BLaER1 treated with 17β-estradiol and CSF1 and Interleukin-3, amounts not matched to agents 10 nM and 100 nM (cell line): Measurements from ENCODE around the gene ULK2.

Experiments used
- H3K27ac ChIP-seq, 11 experiments: shearing (Covaris generic); formaldehyde crosslinking; 2 replicates each; pipeline ENCODE4 v1.8.1; 2022
- H3K27me3 ChIP-seq, 11 experiments: shearing (Covaris generic); formaldehyde crosslinking; 2 replicates each; pipeline ENCODE4 v1.8.1; 2022
- H3K36me3 ChIP-seq, 11 experiments: shearing (Covaris generic); formaldehyde crosslinking; 2 replicates each; pipeline ENCODE4 v1.8.1; 2022
- H3K4me1 ChIP-seq, 10 experiments: shearing (Covaris generic); formaldehyde crosslinking; 2 replicates each; pipeline ENCODE4 v1.8.1; 2022
- H3K4me2 ChIP-seq, 11 experiments: shearing (Covaris generic); formaldehyde crosslinking; 2 replicates each; pipeline ENCODE4 v1.8.1; 2022
- H3K4me3 ChIP-seq, 10 experiments: shearing (Covaris generic); formaldehyde crosslinking; 2 replicates each; pipeline ENCODE4 v1.8.1; 2022
- H3K9ac ChIP-seq, 11 experiments: shearing (Covaris generic); formaldehyde crosslinking; 2 replicates each; pipeline ENCODE4 v1.8.1; 2022
- H3K9me3 ChIP-seq, 11 experiments: shearing (Covaris generic); formaldehyde crosslinking; replicated peaks in 1 of 11; 2 replicates each; pipeline ENCODE4 v1.8.1; 2022
- H4K20me1 ChIP-seq, 11 experiments: shearing (Covaris generic); formaldehyde crosslinking; 2 replicates each; pipeline ENCODE4 v1.8.1; 2022
- Cebpa-rat ChIP-seq, 11 experiments: shearing (Covaris generic); IDR thresholded peaks; 2 replicates each; pipeline ENCODE4 v1.8.1; 2022

Gene ULK2

GRCh38 chr17:19742495-19742894 lies 125.2 kb downstream of the ULK2 start:
- Histone ChIP-seq H3K4me1 (peaks cover 0 to 8% (median 3%) of the 10 kb centered on the region in 10 experiments; a peak in 6 of 20 replicates), H3K36me3 (no peaks in the 10 kb centered on the region), H3K9ac (no peak overlapping the region), H4K20me1 (peaks cover 0 to 12% (median 0%) of the 10 kb centered on the region in 11 experiments; a peak in 2 of 22 replicates), H3K27ac (no peak overlapping the region), H3K27me3 (no peaks in the 10 kb centered on the region; a peak in 1 of 22 replicates), H3K9me3 (no peaks in the 10 kb centered on the region), H3K4me3 (no peak overlapping the region), H3K4me2 (no peak overlapping the region)
- no peak for TF ChIP-seq Cebpa-rat (IDR thresholded peaks at IDR 0.05)

DNA sequence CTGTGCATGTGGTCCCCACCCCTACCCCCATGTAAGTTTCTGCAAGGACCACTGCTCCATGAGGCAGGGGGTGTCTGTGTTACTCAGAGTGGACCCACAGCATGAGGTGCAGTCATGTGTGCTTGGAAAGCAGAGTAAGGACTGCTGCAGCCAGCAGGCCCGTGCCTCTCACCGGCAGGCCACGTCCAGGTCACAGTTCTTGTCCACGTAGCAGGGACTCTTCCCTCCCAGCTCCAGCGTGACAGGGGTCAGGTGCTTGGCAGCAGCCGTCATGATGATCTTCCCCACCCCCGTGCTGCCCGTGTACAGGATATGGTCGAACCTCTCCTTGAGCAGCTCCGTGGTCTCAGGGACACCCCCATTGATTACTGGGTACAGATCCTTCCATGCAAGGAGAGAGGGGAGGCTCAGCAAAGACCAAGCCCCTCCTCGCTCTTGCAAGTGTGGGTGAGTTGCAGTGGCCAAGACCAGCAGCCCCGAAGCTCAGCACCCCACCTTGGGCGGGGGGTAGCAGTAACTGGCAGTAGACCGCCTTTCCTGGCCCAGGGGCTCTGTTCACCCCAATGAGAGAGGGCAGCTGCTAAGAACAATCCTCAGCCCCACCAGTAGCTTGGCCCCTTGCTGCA lies 125.8 kb downstream of the ULK2 start:
- peaks cover 0 to 8% (median 3%) of the 10 kb centered on the region in 10 experiments; a peak in 6 of 20 replicates for H3K4me1 ChIP-seq
- no peak overlapping the region for H3K4me3 ChIP-seq
- no peak overlapping the region for H3K27ac ChIP-seq
- no peaks in the 10 kb centered on the region for H3K9me3 ChIP-seq
- H3K9ac ChIP-seq, result no peak overlapping the region
- peaks cover 0 to 12% (median 0%) of the 10 kb centered on the region in 11 experiments; a peak in 2 of 22 replicates for H4K20me1 ChIP-seq
- no peak overlapping the region for H3K4me2 ChIP-seq
- H3K36me3 ChIP-seq, result no peaks in the 10 kb centered on the region
- no peaks in the 10 kb centered on the region; a peak in 1 of 22 replicates for H3K27me3 ChIP-seq
- no peak for TF ChIP-seq Cebpa-rat (IDR thresholded peaks at IDR 0.05)

- TF ChIP-seq Cebpa-rat (IDR thresholded peaks at IDR 0.05), result no peak
- H4K20me1 ChIP-seq, result peaks cover 0 to 12% (median 0%) of the 10 kb centered on the region in 11 experiments; a peak in 2 of 22 replicates
- H3K4me3 ChIP-seq, result no peak overlapping the region
- no peaks in the 10 kb centered on the region; a peak in 1 of 22 replicates for H3K27me3 ChIP-seq
- no peak overlapping the region for H3K27ac ChIP-seq
- no peak overlapping the region for H3K4me2 ChIP-seq
- H3K4me1 ChIP-seq, result peaks cover 0 to 8% (median 3%) of the 10 kb centered on the region in 10 experiments; a peak in 6 of 20 replicates
- no peaks in the 10 kb centered on the region for H3K9me3 ChIP-seq
- no peaks in the 10 kb centered on the region for H3K36me3 ChIP-seq
- no peak overlapping the region for H3K9ac ChIP-seq
Observed at GRCh38 chr17:19740933-19741332, 126.8 kb downstream of the ULK2 start.

GRCh38 chr17:19739241-19740201 lies 128.2 kb downstream of the ULK2 start:
- Histone ChIP-seq H3K4me1 (peaks cover 0 to 3% (median 0%) of the 10 kb centered on the region in 10 experiments; a peak in 2 of 20 replicates), H3K9me3 (no peaks in the 10 kb centered on the region), H3K4me3 (no peak overlapping the region), H3K9ac (no peak overlapping the region), H3K4me2 (no peak overlapping the region), H3K27me3 (no peaks in the 10 kb centered on the region), H4K20me1 (peaks cover 0 to 12% (median 0%) of the 10 kb centered on the region in 11 experiments; a peak in 2 of 22 replicates), H3K27ac (no peak overlapping the region), H3K36me3 (no peaks in the 10 kb centered on the region)
- TF ChIP-seq Cebpa-rat (IDR thresholded peaks at IDR 0.05), result no peak

DNA sequence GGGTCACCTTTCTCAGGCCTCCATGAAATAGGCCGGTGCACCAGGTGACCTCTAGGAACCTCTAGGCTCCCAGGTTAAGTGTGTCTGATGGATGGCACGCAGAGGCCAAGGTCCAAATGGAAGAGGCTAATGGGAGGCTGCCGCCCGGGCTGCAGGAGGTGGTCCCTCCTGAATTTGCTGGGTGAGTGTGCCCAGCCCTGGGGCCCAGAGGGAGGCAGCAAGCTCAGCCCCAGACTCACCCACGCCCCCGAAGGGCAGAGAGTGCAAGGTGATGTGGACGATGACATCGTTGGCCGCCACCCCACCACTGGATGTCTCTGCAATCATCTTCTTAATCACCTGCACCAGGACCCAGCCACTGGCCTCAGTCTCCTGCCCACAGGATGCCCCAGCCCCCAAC lies 129.0 kb downstream of the ULK2 start:
- Histone ChIP-seq H3K4me3 (no peak overlapping the region), H3K27me3 (no peaks in the 10 kb centered on the region), H3K27ac (no peak overlapping the region), H3K9me3 (no peaks in the 10 kb centered on the region), H3K4me1 (no peaks in the 10 kb centered on the region), H4K20me1 (peaks cover 0 to 12% (median 0%) of the 10 kb centered on the region in 11 experiments; a peak in 2 of 22 replicates), H3K4me2 (no peak overlapping the region), H3K36me3 (no peaks in the 10 kb centered on the region), H3K9ac (no peak overlapping the region)
- no peak for TF ChIP-seq Cebpa-rat (IDR thresholded peaks at IDR 0.05)

DNA sequence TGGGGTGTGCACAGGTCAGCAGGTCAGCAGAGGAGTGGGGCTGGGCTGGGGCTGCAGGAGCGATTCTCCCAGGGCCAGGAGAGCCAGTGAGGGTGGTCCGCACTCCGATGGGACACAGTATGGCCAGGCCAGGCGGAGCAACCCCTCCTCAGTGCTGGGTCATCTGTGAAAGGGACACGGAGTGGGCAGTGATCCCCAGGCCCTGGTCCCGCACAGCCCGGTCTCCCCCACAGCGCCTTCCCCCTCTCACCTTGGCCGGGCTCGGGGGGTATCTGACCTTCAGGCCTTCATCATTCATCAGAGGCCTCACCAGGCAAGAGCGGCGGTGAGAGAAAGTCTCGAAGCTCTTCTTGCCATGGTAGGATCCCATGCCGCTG lies 129.7 kb downstream of the ULK2 start:
- Histone ChIP-seq H4K20me1 (peaks cover 0 to 12% (median 0%) of the 10 kb centered on the region in 11 experiments; a peak in 2 of 22 replicates), H3K9me3 (no peaks in the 10 kb centered on the region), H3K9ac (no peak overlapping the region), H3K27me3 (no peaks in the 10 kb centered on the region), H3K4me1 (no peaks in the 10 kb centered on the region), H3K36me3 (no peaks in the 10 kb centered on the region), H3K4me3 (no peak overlapping the region), H3K4me2 (no peak overlapping the region), H3K27ac (no peak overlapping the region)
- TF ChIP-seq Cebpa-rat (IDR thresholded peaks at IDR 0.05), result no peak

DNA sequence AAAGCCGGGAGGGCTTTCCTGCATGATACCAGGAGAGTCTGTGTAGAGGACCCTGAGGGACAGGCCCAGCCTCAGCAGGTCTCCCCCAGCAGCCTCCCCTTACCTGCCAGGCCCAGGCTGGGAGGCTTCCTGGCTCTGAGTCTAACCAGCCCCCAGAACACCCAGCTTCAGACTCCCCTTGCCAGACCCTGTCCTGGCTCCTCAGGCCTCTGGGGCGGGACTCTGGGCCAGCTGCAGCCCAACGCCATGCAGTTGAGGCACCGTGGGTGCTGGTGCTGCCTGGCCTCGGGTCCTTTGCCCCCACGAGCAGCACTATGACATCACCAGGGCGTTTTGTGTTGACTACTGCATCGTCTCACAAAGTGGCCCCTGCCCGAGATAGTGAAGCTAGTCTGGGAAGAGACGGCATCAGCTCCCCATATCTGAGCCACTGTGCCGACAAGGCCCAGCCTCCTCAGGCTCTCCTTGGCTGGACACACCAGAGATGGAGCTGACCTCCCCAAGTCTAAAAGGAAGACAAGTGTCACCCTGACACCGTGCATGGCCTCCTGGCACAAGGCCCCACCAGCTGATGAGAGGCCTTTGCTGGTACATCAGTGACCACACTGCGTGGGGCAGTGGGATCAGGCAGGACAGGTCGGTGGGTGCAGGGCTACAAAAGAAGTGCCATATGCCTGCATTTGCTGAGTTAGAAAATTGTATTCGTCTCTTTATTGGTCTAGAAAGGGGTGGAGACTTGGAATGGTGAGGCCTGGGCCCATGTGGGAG lies 130.2 kb downstream of the ULK2 start:
- no peaks in the 10 kb centered on the region for H3K4me1 ChIP-seq
- no peak overlapping the region for H3K27ac ChIP-seq
- H3K9ac ChIP-seq, result no peak overlapping the region

DNA sequence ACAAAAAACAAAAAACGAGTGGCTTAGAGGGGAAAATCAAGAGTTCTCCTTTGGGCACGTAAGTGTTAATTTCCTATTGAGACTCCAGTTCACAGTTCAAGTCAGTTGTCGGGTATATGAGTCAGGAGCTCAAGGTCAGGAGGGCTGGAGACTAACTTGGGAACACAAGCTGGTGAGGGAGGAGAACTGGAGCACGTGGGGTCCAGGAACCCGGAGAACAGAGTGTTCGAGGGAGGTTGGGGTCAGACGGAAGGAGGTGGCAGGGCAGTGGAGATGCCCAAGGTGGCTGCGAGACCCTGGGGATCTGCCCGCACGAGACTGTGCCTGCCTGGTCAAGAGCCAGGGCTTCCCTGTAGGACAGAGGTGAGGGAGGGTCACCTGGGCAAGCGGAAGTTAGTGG lies 131.7 kb downstream of the ULK2 start:
- no peaks in the 10 kb centered on the region for H3K4me1 ChIP-seq
- no peak overlapping the region for H3K9ac ChIP-seq
- H3K27ac ChIP-seq, result no peak overlapping the region
- H3K4me2 ChIP-seq, result no peak overlapping the region
- no peaks in the 10 kb centered on the region for H3K27me3 ChIP-seq
- no peak for TF ChIP-seq Cebpa-rat (IDR thresholded peaks at IDR 0.05)
- peaks cover 0 to 12% (median 0%) of the 10 kb centered on the region in 11 experiments; a peak in 2 of 22 replicates for H4K20me1 ChIP-seq
- H3K4me3 ChIP-seq, result no peak overlapping the region
- no peaks in the 10 kb centered on the region for H3K36me3 ChIP-seq
- no peaks in the 10 kb centered on the region for H3K9me3 ChIP-seq

More for the DNA sequence above, 130.2 kb downstream of the ULK2 start:
- H3K4me3 ChIP-seq, result no peak overlapping the region
- no peaks in the 10 kb centered on the region for H3K27me3 ChIP-seq
- H4K20me1 ChIP-seq, result peaks cover 0 to 12% (median 0%) of the 10 kb centered on the region in 11 experiments; a peak in 2 of 22 replicates
- no peaks in the 10 kb centered on the region for H3K9me3 ChIP-seq
- no peaks in the 10 kb centered on the region for H3K36me3 ChIP-seq
- TF ChIP-seq Cebpa-rat (IDR thresholded peaks at IDR 0.05), result no peak
- H3K4me2 ChIP-seq, result no peak overlapping the region
